Tracheal epithelial cell (primary cell): ENCODE results near the gene NR1H3. TPM values are rescaled to one million over a fixed set of nuclear protein-coding genes. Genes with fewer than 3 reads are reported as not detected.

Experiments
- total RNA-seq: library from RNA; depleted of rRNA; stranded (reverse); fragments of >200 nt; gene quantifications from 2 replicates; pipeline ENCODE4 v1.2.1, GENCODE V29; 2014

The NR1H3 gene
- 9.6 and 10.4 TPM in 2 replicates for total RNA-seq

GRCh38 chr11:47257517-47258316 is at the start of gene NR1H3:
NR1H3 (plus strand) TSS chr11:47257996; CDS start chr11:47259217, 1,221 bp downstream.

GRCh38 chr11:47248664-47249377 is 9.0 kb upstream of the NR1H3 start, which contains the start of gene ACP2:
ACP2 (minus strand) TSS chr11:47248814; CDS start chr11:47248789, 25 bp downstream.

GRCh38 chr11:47269829-47270305 is 12.1 kb downstream of the NR1H3 start, which contains the start of gene MADD:
MADD (plus strand) TSS chr11:47270133.

Other genes with a start within 250 kb of the NR1H3 start
- gene ARFGAP2, start 81.1 kb upstream of the NR1H3 start, total RNA-seq, result 106 and 119 TPM in 2 replicates
- gene PACSIN3, start 71.6 kb upstream of the NR1H3 start, total RNA-seq, result 49.2 and 96.3 TPM in 2 replicates
- gene DDB2, start 43.0 kb upstream of the NR1H3 start, total RNA-seq, result 27.7 and 62.4 TPM in 2 replicates
- gene ACP2, start 9.2 kb upstream of the NR1H3 start, total RNA-seq, result 10.2 and 16.1 TPM in 2 replicates
- 8.2 and 9.4 TPM in 2 replicates for gene MADD, start 12.1 kb downstream of the NR1H3 start, total RNA-seq
- not detected in 2 replicates for gene MYBPC3, start 94.7 kb downstream of the NR1H3 start, total RNA-seq
- not detected in 2 replicates for gene SPI1, start 120.6 kb downstream of the NR1H3 start, total RNA-seq
- gene SLC39A13, start 150.6 kb downstream of the NR1H3 start, total RNA-seq, result 29.4 and 35.7 TPM in 2 replicates
- gene PSMC3, start 168.4 kb downstream of the NR1H3 start, total RNA-seq, result 73.3 and 106 TPM in 2 replicates
- gene RAPSN, start 191.1 kb downstream of the NR1H3 start, total RNA-seq, result 0.24 TPM in 1 of 2 replicates, not detected in the other